ENCODE measurements around the gene GSE1.

GSE1 gene

GRCh38 chr16:85698459-85698891 lies 85.4 kb downstream of the GSE1 start:
- WGBS = 96% methylated on average over 5 of the region's 7 CpGs
- H3K4me1 ChIP-seq (ENCODE audit: control insufficient read depth, insufficient read depth, low read depth, low read length) = peaks cover 3% of the 10 kb centered on the region
- H2BK120ac ChIP-seq (ENCODE audit: low read depth, low read length) = no peak overlapping the region

DNA sequence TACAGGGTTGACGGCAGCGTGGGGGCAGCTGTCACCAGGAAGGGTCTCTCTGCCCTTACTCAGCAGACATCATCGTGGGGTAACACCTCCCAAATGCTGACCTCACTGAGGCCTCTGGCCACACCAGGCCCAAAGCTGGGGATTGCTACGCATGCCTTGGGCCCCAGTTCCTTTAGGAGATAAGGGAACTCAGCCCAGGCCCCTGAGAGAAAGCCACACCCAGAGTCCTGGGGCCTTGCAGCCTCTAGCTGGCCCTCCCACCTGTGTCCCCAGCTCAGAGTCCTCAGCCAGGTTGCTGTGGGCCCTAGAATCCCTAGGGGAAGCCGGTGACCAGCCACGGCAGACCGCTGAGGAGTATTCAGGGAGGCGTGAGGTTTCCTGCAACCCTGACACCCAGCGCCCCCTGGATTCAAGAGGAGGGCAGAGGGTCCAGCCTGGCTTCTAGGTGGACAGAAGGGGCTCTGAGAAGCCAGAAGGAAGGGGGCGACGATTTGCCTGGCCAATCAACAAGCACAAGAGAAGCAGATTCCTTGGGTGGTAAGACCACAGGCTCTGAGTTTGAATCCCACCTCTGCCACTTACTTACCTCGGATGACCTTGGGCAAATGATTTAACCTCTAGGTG lies 85.9 kb downstream of the GSE1 start:
- H3K36me3 ChIP-seq (ENCODE audit: control insufficient read depth in 1 of 2, insufficient read depth in 2 of 2, low read depth in 1 of 2, low read length in 2 of 2) = no peaks in the 10 kb centered on the region
- H3K14ac ChIP-seq (ENCODE audit: low read length in 2 of 2) = peak overlapping the region in 1 of 2 experiments; percentile 22
- no peak overlapping the region for H2BK120ac ChIP-seq (ENCODE audit: low read depth, low read length)
- H3K27ac ChIP-seq (ENCODE audit: low read length, poor library complexity, severe bottlenecking) = no peak overlapping the region
- H2BK5ac ChIP-seq (ENCODE audit: low read depth, low read length, poor library complexity, severe bottlenecking) = no peak overlapping the region
- no peak for DNase-seq
- no peak overlapping the region for H2BK15ac ChIP-seq (ENCODE audit: low read depth, poor library complexity, severe bottlenecking)
- no peak overlapping the region for H2AK5ac ChIP-seq (ENCODE audit: low read length, severe bottlenecking)
- no peak overlapping the region for H3K18ac ChIP-seq (ENCODE audit: low read depth in 1 of 2, low read length in 2 of 2)
- H2BK12ac ChIP-seq (ENCODE audit: low read length in 2 of 2) = no peak overlapping the region
- no peak overlapping the region for H3K4me2 ChIP-seq (ENCODE audit: low read length, poor library complexity, severe bottlenecking)
- no peaks in the 10 kb centered on the region for H3K79me1 ChIP-seq (replicated peaks; ENCODE audit: low read length, poor library complexity, severe bottlenecking)
- no peak overlapping the region for H4K8ac ChIP-seq (ENCODE audit: low read length)
- no peak overlapping the region for H4K91ac ChIP-seq (ENCODE audit: low read length)
- peaks cover 7% of the 10 kb centered on the region for H3K9me3 ChIP-seq (ENCODE audit: control insufficient read depth, low read length)
- no peak overlapping the region for H3K9ac ChIP-seq (ENCODE audit: low read length)
- H3K23ac ChIP-seq (ENCODE audit: low read length in 2 of 2) = no peak overlapping the region
- no peak overlapping the region for H3K4ac ChIP-seq (ENCODE audit: low read depth in 1 of 2, low read length in 2 of 2)
- no peak overlapping the region for H3K4me3 ChIP-seq (ENCODE audit: insufficient read depth in 1 of 2, low read depth in 1 of 2, low read length in 2 of 2)
- H3K4me1 ChIP-seq (ENCODE audit: control insufficient read depth, insufficient read depth, low read depth, low read length) = peaks cover 3% of the 10 kb centered on the region
- 74% methylated on average over 12 of the region's 12 CpGs for WGBS
- H2AFZ ChIP-seq (ENCODE audit: low read depth, low read length) = no peak overlapping the region
- peaks cover 53 to 56% of the 10 kb centered on the region in 2 experiments for H3K27me3 ChIP-seq (ENCODE audit: control insufficient read depth in 1 of 2, insufficient read depth in 1 of 2, low read length in 2 of 2)

More at GRCh38 chr16:85698459-85698891, 85.4 kb downstream of the GSE1 start:
- DNase-seq = no peak
- H2BK15ac ChIP-seq (ENCODE audit: low read depth, poor library complexity, severe bottlenecking) = no peak overlapping the region
- H2AK5ac ChIP-seq (ENCODE audit: low read length, severe bottlenecking) = no peak overlapping the region
- H3K4ac ChIP-seq (ENCODE audit: low read depth in 1 of 2, low read length in 2 of 2) = no peak overlapping the region
- H3K9ac ChIP-seq (ENCODE audit: low read length) = no peak overlapping the region
- no peak overlapping the region for H4K8ac ChIP-seq (ENCODE audit: low read length)
- H3K4me2 ChIP-seq (ENCODE audit: low read length, poor library complexity, severe bottlenecking) = no peak overlapping the region
- peaks cover 7% of the 10 kb centered on the region for H3K9me3 ChIP-seq (ENCODE audit: control insufficient read depth, low read length)
- no peak overlapping the region for H4K91ac ChIP-seq (ENCODE audit: low read length)
- no peak overlapping the region for H2BK12ac ChIP-seq (ENCODE audit: low read length in 2 of 2)
- H3K36me3 ChIP-seq (ENCODE audit: control insufficient read depth in 1 of 2, insufficient read depth in 2 of 2, low read depth in 1 of 2, low read length in 2 of 2) = no peaks in the 10 kb centered on the region
- peaks cover 53 to 56% of the 10 kb centered on the region in 2 experiments for H3K27me3 ChIP-seq (ENCODE audit: control insufficient read depth in 1 of 2, insufficient read depth in 1 of 2, low read length in 2 of 2)
- no peak overlapping the region for H2BK5ac ChIP-seq (ENCODE audit: low read depth, low read length, poor library complexity, severe bottlenecking)
- H3K23ac ChIP-seq (ENCODE audit: low read length in 2 of 2) = no peak overlapping the region
- H2AFZ ChIP-seq (ENCODE audit: low read depth, low read length) = no peak overlapping the region
- no peak overlapping the region for H3K27ac ChIP-seq (ENCODE audit: low read length, poor library complexity, severe bottlenecking)
- no peak overlapping the region for H3K4me3 ChIP-seq (ENCODE audit: insufficient read depth in 1 of 2, low read depth in 1 of 2, low read length in 2 of 2)
- H3K14ac ChIP-seq (ENCODE audit: low read length in 2 of 2) = peak overlapping the region in 1 of 2 experiments; percentile 22
- H3K18ac ChIP-seq (ENCODE audit: low read depth in 1 of 2, low read length in 2 of 2) = no peak overlapping the region
- H3K79me1 ChIP-seq (replicated peaks; ENCODE audit: low read length, poor library complexity, severe bottlenecking) = no peaks in the 10 kb centered on the region

DNA sequence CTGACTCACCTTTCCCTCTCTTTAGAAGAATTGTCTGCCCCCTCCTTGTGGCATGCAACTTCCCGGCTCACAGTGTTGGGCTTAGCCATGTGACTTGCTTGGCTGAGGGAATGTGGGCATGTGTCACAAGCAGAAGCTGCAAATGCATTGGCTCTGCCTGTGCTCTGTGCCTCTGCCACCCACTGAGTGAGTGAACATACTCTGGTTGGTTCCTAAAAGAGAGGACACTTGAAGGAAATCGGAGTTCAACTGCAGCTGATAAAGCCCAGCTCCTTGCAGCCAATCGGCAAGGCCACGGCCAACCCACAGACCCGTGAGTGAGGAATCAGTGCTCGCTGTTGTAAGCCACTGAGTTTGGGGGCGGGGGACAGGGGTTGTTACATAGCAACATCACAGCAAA lies 86.5 kb downstream of the GSE1 start:
- H3K9me3 ChIP-seq (ENCODE audit: control insufficient read depth, low read length) = peaks cover 7% of the 10 kb centered on the region
- WGBS = 74% methylated on average over 6 of the region's 7 CpGs

DNA sequence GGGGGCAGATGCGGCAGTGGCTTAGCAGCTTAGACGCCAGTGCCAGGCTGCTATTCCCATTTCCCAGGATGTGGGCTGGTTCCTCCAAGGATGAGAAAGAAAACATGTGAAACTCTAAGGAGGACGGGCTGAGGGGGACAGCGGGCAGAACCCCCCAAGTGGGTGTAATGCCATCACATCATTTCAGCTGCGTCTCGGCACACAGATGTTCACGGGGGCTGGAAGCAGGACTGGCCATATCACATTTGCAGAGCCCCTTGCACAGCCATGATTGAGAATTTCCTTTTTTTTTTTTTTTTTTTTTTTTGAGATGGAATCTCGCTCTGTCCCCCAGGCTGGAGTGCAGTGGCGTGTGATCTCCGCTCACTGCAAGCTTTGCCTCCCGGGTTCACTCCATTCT lies 90.9 kb downstream of the GSE1 start:
- H4K8ac ChIP-seq (ENCODE audit: low read length) = no peak overlapping the region
- H2BK5ac ChIP-seq (ENCODE audit: low read depth, low read length, poor library complexity, severe bottlenecking) = no peak overlapping the region
- H3K4me1 ChIP-seq (ENCODE audit: control insufficient read depth, insufficient read depth, low read depth, low read length) = peaks cover 3% of the 10 kb centered on the region
- 85% methylated on average over 7 of the region's 11 CpGs for WGBS
- no peak overlapping the region for H2AFZ ChIP-seq (ENCODE audit: low read depth, low read length)
- H3K23ac ChIP-seq (ENCODE audit: low read length in 2 of 2) = no peak overlapping the region
- no peak overlapping the region for H3K14ac ChIP-seq (ENCODE audit: low read length in 2 of 2)
- no peak overlapping the region for H3K4me2 ChIP-seq (ENCODE audit: low read length, poor library complexity, severe bottlenecking)
- DNase-seq = no peak
- H4K91ac ChIP-seq (ENCODE audit: low read length) = no peak overlapping the region
- no peak overlapping the region for H2BK120ac ChIP-seq (ENCODE audit: low read depth, low read length)
- H3K36me3 ChIP-seq (ENCODE audit: control insufficient read depth in 1 of 2, insufficient read depth in 2 of 2, low read depth in 1 of 2, low read length in 2 of 2) = no peaks in the 10 kb centered on the region
- H2BK15ac ChIP-seq (ENCODE audit: low read depth, poor library complexity, severe bottlenecking) = no peak overlapping the region
- no peak overlapping the region for H3K4ac ChIP-seq (ENCODE audit: low read depth in 1 of 2, low read length in 2 of 2)
- H3K4me3 ChIP-seq (ENCODE audit: insufficient read depth in 1 of 2, low read depth in 1 of 2, low read length in 2 of 2) = no peak overlapping the region
- peaks cover 7% of the 10 kb centered on the region for H3K9me3 ChIP-seq (ENCODE audit: control insufficient read depth, low read length)
- no peak overlapping the region for H2AK5ac ChIP-seq (ENCODE audit: low read length, severe bottlenecking)
- H3K27ac ChIP-seq (ENCODE audit: low read length, poor library complexity, severe bottlenecking) = no peak overlapping the region
- no peak overlapping the region for H2BK12ac ChIP-seq (ENCODE audit: low read length in 2 of 2)
- H3K79me1 ChIP-seq (replicated peaks; ENCODE audit: low read length, poor library complexity, severe bottlenecking) = no peaks in the 10 kb centered on the region
- peaks cover 7 to 15% of the 10 kb centered on the region in 2 experiments for H3K27me3 ChIP-seq (ENCODE audit: control insufficient read depth in 1 of 2, insufficient read depth in 1 of 2, low read length in 2 of 2)
- no peak overlapping the region for H3K18ac ChIP-seq (ENCODE audit: low read depth in 1 of 2, low read length in 2 of 2)
- no peak overlapping the region for H3K9ac ChIP-seq (ENCODE audit: low read length)

More for the DNA sequence above, 86.5 kb downstream of the GSE1 start:
- Histone ChIP-seq H2BK5ac (ENCODE audit: low read depth, low read length, poor library complexity, severe bottlenecking) (no peak overlapping the region), H2BK12ac (ENCODE audit: low read length in 2 of 2) (no peak overlapping the region), H3K18ac (ENCODE audit: low read depth in 1 of 2, low read length in 2 of 2) (no peak overlapping the region), H4K8ac (ENCODE audit: low read length) (no peak overlapping the region), H3K27me3 (ENCODE audit: control insufficient read depth in 1 of 2, insufficient read depth in 1 of 2, low read length in 2 of 2) (peaks cover 51 to 56% of the 10 kb centered on the region in 2 experiments), H3K4ac (ENCODE audit: low read depth in 1 of 2, low read length in 2 of 2) (no peak overlapping the region), H4K91ac (ENCODE audit: low read length) (no peak overlapping the region), H3K4me3 (ENCODE audit: insufficient read depth in 1 of 2, low read depth in 1 of 2, low read length in 2 of 2) (no peak overlapping the region), H3K4me2 (ENCODE audit: low read length, poor library complexity, severe bottlenecking) (no peak overlapping the region), H3K23ac (ENCODE audit: low read length in 2 of 2) (no peak overlapping the region), H3K14ac (ENCODE audit: low read length in 2 of 2) (no peak overlapping the region), H2BK120ac (ENCODE audit: low read depth, low read length) (no peak overlapping the region), H2AFZ (ENCODE audit: low read depth, low read length) (no peak overlapping the region), H2BK15ac (ENCODE audit: low read depth, poor library complexity, severe bottlenecking) (no peak overlapping the region), H3K9ac (ENCODE audit: low read length) (no peak overlapping the region), H3K79me1 (replicated peaks; ENCODE audit: low read length, poor library complexity, severe bottlenecking) (no peaks in the 10 kb centered on the region), H3K36me3 (ENCODE audit: control insufficient read depth in 1 of 2, insufficient read depth in 2 of 2, low read depth in 1 of 2, low read length in 2 of 2) (no peaks in the 10 kb centered on the region), H3K4me1 (ENCODE audit: control insufficient read depth, insufficient read depth, low read depth, low read length) (peaks cover 3% of the 10 kb centered on the region), H2AK5ac (ENCODE audit: low read length, severe bottlenecking) (no peak overlapping the region), H3K27ac (ENCODE audit: low read length, poor library complexity, severe bottlenecking) (no peak overlapping the region)
- DNase-seq = peak; percentile 27

Data from mesenchymal stem cell (in vitro differentiated cells and primary cell).